Activated naive CD4-positive, alpha-beta T cell (primary cell): ENCODE data around the gene SRCIN1.

Experiments
- DNase-seq, 4 experiments: peaks; one replicate each; lab custom pipeline; 2025; lab: John Stamatoyannopoulos, UW

The SRCIN1 gene

GRCh38 chr17:38562215-38562569 is 43.6 kb downstream of the SRCIN1 start:
- DNase-seq, result no peak

GRCh38 chr17:38561416-38562214 is 44.1 kb downstream of the SRCIN1 start:
- no peak for DNase-seq

- no peak for DNase-seq
Observed at GRCh38 chr17:38560503-38561318, 45.0 kb downstream of the SRCIN1 start.

- no peak for DNase-seq
Observed at GRCh38 chr17:38559880-38560230, 45.9 kb downstream of the SRCIN1 start.

- peak; percentile 63 to 88 (median 73) for DNase-seq
Observed at GRCh38 chr17:38559051-38559879, 46.5 kb downstream of the SRCIN1 start.

- no peak for DNase-seq
Observed at GRCh38 chr17:38558728-38559050, 47.1 kb downstream of the SRCIN1 start.

GRCh38 chr17:38557836-38558727 is 47.7 kb downstream of the SRCIN1 start:
- DNase-seq, result peak; percentile 70 to 86 (median 76)

GRCh38 chr17:38557396-38557795 is 48.4 kb downstream of the SRCIN1 start:
- no peak for DNase-seq

- no peak for DNase-seq
Observed at GRCh38 chr17:38556239-38556638, 49.5 kb downstream of the SRCIN1 start.

GRCh38 chr17:38554430-38555350 is 51.1 kb downstream of the SRCIN1 start:
- no peak for DNase-seq

GRCh38 chr17:38552343-38552742 is 53.4 kb downstream of the SRCIN1 start:
- no peak for DNase-seq

GRCh38 chr17:38551121-38551520 is 54.6 kb downstream of the SRCIN1 start:
- DNase-seq, result no peak

GRCh38 chr17:38550661-38551060 is 55.1 kb downstream of the SRCIN1 start:
- no peak for DNase-seq

GRCh38 chr17:38549285-38549684 is 56.5 kb downstream of the SRCIN1 start:
- DNase-seq, result no peak

GRCh38 chr17:38547444-38547843 is 58.3 kb downstream of the SRCIN1 start:
- no peak for DNase-seq

GRCh38 chr17:38546396-38546795 is 59.4 kb downstream of the SRCIN1 start:
- no peak for DNase-seq

- no peak for DNase-seq
Observed at GRCh38 chr17:38545531-38546225, 60.1 kb downstream of the SRCIN1 start.

- DNase-seq, result no peak
Observed at GRCh38 chr17:38544839-38545209, 60.9 kb downstream of the SRCIN1 start.

GRCh38 chr17:38544175-38544838 is 61.4 kb downstream of the SRCIN1 start:
- DNase-seq, result no peak
